WTC11 (cell line): ENCODE measurements around the gene ANO3. TPM values are rescaled to one million over a fixed set of nuclear protein-coding genes. Genes with fewer than 3 reads are reported as not detected.

ENCODE experiments used
- ATAC-seq: fragments of 200-7000 bp; cut with Tn5 transposase; 2 replicates; pipeline ENCODE4 v1.10.0; 2021; ENCODE audit warnings: mild to moderate bottlenecking, moderate library complexity
- CTCF ChIA-PET: fragments of 300-600 bp; sonication (Branson Sonifier 250); formaldehyde crosslinking; loops from one replicate; lab custom pipeline; 2021; ENCODE audit warnings: antibody characterized with exemption; lab: Charles Lee
- POLR2A ChIA-PET: fragments of 350-600 bp; sonication (Branson Sonifier 250); formaldehyde crosslinking; loops from one replicate; lab custom pipeline; 2021; ENCODE audit warnings: antibody characterized with exemption; lab: Charles Lee
- DNase-seq: peaks from one replicate; pipeline ENCODE4 v3.0.0; 2021; ENCODE audit warnings: low spot score
- H3K27ac Mint-ChIP-seq: 2 replicates; pipeline ENCODE4 v1.8.0; 2021; ENCODE audit warnings: mixed read lengths
- H3K27me3 Mint-ChIP-seq: 2 replicates; pipeline ENCODE4 v1.8.0; 2021; ENCODE audit warnings: low read depth, mild to moderate bottlenecking, moderate library complexity, mixed read lengths
- H3K36me3 Mint-ChIP-seq: 2 replicates; pipeline ENCODE4 v1.8.0; 2021; ENCODE audit warnings: mixed read lengths
- H3K4me1 Mint-ChIP-seq: 2 replicates; pipeline ENCODE4 v1.8.0; 2022; ENCODE audit warnings: mixed read lengths
- H3K4me3 Mint-ChIP-seq: 2 replicates; pipeline ENCODE4 v1.8.0; 2021; ENCODE audit warnings: mild to moderate bottlenecking, moderate library complexity, mixed read lengths
- H3K9me3 Mint-ChIP-seq: 2 replicates; pipeline ENCODE4 v1.8.0; 2021; ENCODE audit warnings: mixed read lengths
- ATF2 ChIP-seq: sonication (generic); formaldehyde crosslinking; IDR thresholded peaks from 2 replicates; pipeline ENCODE4 v1.8.1; 2022; ENCODE audit warnings: low read depth, missing genetic modification reagents, borderline replicate concordance
- CDX4 ChIP-seq: fragments of 250-450 bp; sonication (Bioruptor Pico); IDR thresholded peaks from 2 replicates; pipeline ENCODE4 v1.9.0; 2021; ENCODE audit warnings: moderate library complexity, mild to moderate bottlenecking, inconsistent platforms, borderline replicate concordance
- ELF4 ChIP-seq: sonication (generic); formaldehyde crosslinking; IDR thresholded peaks from 2 replicates; pipeline ENCODE4 v1.8.1; 2022; ENCODE audit warnings: low read depth, mild to moderate bottlenecking, moderate library complexity, missing genetic modification reagents
- GRHL2 ChIP-seq: fragments of 250-450 bp; sonication (Bioruptor Pico); IDR thresholded peaks from 2 replicates; pipeline ENCODE4 v1.8.0; 2022; ENCODE audit warnings: mild to moderate bottlenecking, moderate library complexity; ENCODE audit not compliant: insufficient replicate concordance, severe bottlenecking
- GTF2I ChIP-seq: fragments of 250-450 bp; sonication (Bioruptor Pico); conservative IDR thresholded peaks from 2 replicates; pipeline ENCODE4 v1.4.0; 2021; ENCODE audit warnings: mild to moderate bottlenecking
- JAZF1 ChIP-seq: fragments of 250-450 bp; sonication (Bioruptor Pico); IDR thresholded peaks from 2 replicates; pipeline ENCODE4 v1.9.0; 2021; ENCODE audit warnings: moderate library complexity, mild to moderate bottlenecking, inconsistent platforms
- MXD4 ChIP-seq: fragments of 250-450 bp; sonication (Bioruptor Pico); IDR thresholded peaks from 2 replicates; pipeline ENCODE4 v1.8.0; 2021; ENCODE audit warnings: mild to moderate bottlenecking, moderate library complexity, borderline replicate concordance
- SMAD4 ChIP-seq: sonication (generic); formaldehyde crosslinking; IDR thresholded peaks from 2 replicates; pipeline ENCODE4 v1.8.0; 2022; ENCODE audit warnings: mild to moderate bottlenecking, missing genetic modification reagents
- ZBTB43 ChIP-seq: sonication (generic); formaldehyde crosslinking; IDR thresholded peaks from 2 replicates; pipeline ENCODE4 v1.8.1; 2023; ENCODE audit warnings: mild to moderate bottlenecking, missing genetic modification reagents
- ZNF281 ChIP-seq: sonication (generic); formaldehyde crosslinking; IDR thresholded peaks from 2 replicates; pipeline ENCODE4 v1.8.0; 2023; ENCODE audit warnings: mild to moderate bottlenecking, missing genetic modification reagents
- ZNF512 ChIP-seq: sonication (generic); formaldehyde crosslinking; IDR thresholded peaks from 2 replicates; pipeline ENCODE4 v1.8.1; 2022; ENCODE audit warnings: missing genetic modification reagents, borderline replicate concordance
- total RNA-seq: library from RNA; stranded (reverse); gene quantifications from 3 replicates; pipeline ENCODE4 v1.2.3, GENCODE V29; 2021
- TF ChIP-seq, protein P1 (sequence below): sonication (generic); formaldehyde crosslinking; IDR thresholded peaks from 2 replicates; pipeline ENCODE4 v1.8.1; 2023; ENCODE audit warnings: mild to moderate bottlenecking, missing genetic modification reagents, borderline replicate concordance
- TF ChIP-seq, protein P2 (sequence below): sonication (generic); formaldehyde crosslinking; IDR thresholded peaks from 2 replicates; pipeline ENCODE4 v1.8.1; 2023; ENCODE audit warnings: mild to moderate bottlenecking, missing genetic modification reagents, moderate library complexity
- TF ChIP-seq, protein P3 (sequence below): sonication (generic); formaldehyde crosslinking; IDR thresholded peaks from 2 replicates; pipeline ENCODE4 v1.8.1; 2023; ENCODE audit warnings: mild to moderate bottlenecking, missing genetic modification reagents, moderate library complexity
- TF ChIP-seq, protein P4 (sequence below): fragments of 250-450 bp; sonication (Bioruptor Pico); IDR thresholded peaks from 2 replicates; pipeline ENCODE4 v2.1.2; 2022; ENCODE audit warnings: mild to moderate bottlenecking, moderate library complexity

ANO3 gene
- total RNA-seq, 1 experiment from 2014 or later: 0.11 TPM

- no peak overlapping the region for H3K4me3 Mint-ChIP-seq
- ChIA-PET POLR2A (no interaction called here), CTCF (no interaction called here)
- H3K27ac Mint-ChIP-seq: no peak overlapping the region
- DNase-seq (peak; percentile 22), ATAC-seq (peak; percentile 67)
- TF ChIP-seq, protein P1, sequence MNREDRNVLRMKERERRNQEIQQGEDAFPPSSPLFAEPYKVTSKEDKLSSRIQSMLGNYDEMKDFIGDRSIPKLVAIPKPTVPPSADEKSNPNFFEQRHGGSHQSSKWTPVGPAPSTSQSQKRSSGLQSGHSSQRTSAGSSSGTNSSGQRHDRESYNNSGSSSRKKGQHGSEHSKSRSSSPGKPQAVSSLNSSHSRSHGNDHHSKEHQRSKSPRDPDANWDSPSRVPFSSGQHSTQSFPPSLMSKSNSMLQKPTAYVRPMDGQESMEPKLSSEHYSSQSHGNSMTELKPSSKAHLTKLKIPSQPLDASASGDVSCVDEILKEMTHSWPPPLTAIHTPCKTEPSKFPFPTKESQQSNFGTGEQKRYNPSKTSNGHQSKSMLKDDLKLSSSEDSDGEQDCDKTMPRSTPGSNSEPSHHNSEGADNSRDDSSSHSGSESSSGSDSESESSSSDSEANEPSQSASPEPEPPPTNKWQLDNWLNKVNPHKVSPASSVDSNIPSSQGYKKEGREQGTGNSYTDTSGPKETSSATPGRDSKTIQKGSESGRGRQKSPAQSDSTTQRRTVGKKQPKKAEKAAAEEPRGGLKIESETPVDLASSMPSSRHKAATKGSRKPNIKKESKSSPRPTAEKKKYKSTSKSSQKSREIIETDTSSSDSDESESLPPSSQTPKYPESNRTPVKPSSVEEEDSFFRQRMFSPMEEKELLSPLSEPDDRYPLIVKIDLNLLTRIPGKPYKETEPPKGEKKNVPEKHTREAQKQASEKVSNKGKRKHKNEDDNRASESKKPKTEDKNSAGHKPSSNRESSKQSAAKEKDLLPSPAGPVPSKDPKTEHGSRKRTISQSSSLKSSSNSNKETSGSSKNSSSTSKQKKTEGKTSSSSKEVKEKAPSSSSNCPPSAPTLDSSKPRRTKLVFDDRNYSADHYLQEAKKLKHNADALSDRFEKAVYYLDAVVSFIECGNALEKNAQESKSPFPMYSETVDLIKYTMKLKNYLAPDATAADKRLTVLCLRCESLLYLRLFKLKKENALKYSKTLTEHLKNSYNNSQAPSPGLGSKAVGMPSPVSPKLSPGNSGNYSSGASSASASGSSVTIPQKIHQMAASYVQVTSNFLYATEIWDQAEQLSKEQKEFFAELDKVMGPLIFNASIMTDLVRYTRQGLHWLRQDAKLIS (CRISPR knock-in tag): no peak
- no peak for TF ChIP-seq ZBTB43 (CRISPR knock-in tag)
- no peak for TF ChIP-seq GRHL2 (CRISPR knock-in tag)
- TF ChIP-seq, protein P2, sequence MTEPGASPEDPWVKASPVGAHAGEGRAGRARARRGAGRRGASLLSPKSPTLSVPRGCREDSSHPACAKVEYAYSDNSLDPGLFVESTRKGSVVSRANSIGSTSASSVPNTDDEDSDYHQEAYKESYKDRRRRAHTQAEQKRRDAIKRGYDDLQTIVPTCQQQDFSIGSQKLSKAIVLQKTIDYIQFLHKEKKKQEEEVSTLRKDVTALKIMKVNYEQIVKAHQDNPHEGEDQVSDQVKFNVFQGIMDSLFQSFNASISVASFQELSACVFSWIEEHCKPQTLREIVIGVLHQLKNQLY (CRISPR knock-in tag): no peak
- no peak for TF ChIP-seq JAZF1
- no peak for TF ChIP-seq ATF2 (CRISPR knock-in tag)
- peaks cover 21% of the 10 kb centered on the region for H3K4me1 Mint-ChIP-seq
- H3K27me3 Mint-ChIP-seq: no peaks in the 10 kb centered on the region
- H3K36me3 Mint-ChIP-seq: no peaks in the 10 kb centered on the region
- H3K9me3 Mint-ChIP-seq: no peaks in the 10 kb centered on the region
These were observed 12.0 kb upstream of the ANO3 start for GRCh38 chr11:26319906-26320305.

- Mint-ChIP-seq H3K9me3 (no peaks in the 10 kb centered on the region), H3K27ac (no peak overlapping the region), H3K4me3 (no peak overlapping the region), H3K36me3 (no peaks in the 10 kb centered on the region), H3K27me3 (no peaks in the 10 kb centered on the region), H3K4me1 (peaks cover 15% of the 10 kb centered on the region)
- ChIA-PET POLR2A (no interaction called here), CTCF (no interaction called here)
- DNase-seq: no peak
- no peak for ATAC-seq
- TF ChIP-seq, protein P3, sequence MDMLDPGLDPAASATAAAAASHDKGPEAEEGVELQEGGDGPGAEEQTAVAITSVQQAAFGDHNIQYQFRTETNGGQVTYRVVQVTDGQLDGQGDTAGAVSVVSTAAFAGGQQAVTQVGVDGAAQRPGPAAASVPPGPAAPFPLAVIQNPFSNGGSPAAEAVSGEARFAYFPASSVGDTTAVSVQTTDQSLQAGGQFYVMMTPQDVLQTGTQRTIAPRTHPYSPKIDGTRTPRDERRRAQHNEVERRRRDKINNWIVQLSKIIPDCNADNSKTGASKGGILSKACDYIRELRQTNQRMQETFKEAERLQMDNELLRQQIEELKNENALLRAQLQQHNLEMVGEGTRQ (CRISPR knock-in tag): no peak
- no peak for TF ChIP-seq ZNF281 (CRISPR knock-in tag)
- TF ChIP-seq ZNF512 (CRISPR knock-in tag): no peak
- TF ChIP-seq MXD4 (CRISPR knock-in tag): no peak
- TF ChIP-seq, protein P4, sequence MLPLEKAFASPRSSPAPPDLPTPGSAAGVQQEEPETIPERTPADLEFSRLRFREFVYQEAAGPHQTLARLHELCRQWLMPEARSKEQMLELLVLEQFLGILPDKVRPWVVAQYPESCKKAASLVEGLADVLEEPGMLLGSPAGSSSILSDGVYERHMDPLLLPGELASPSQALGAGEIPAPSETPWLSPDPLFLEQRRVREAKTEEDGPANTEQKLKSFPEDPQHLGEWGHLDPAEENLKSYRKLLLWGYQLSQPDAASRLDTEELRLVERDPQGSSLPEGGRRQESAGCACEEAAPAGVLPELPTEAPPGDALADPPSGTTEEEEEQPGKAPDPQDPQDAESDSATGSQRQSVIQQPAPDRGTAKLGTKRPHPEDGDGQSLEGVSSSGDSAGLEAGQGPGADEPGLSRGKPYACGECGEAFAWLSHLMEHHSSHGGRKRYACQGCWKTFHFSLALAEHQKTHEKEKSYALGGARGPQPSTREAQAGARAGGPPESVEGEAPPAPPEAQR (CRISPR knock-in tag): no peak
- no peak for TF ChIP-seq CDX4 (CRISPR knock-in tag)
- no peak for TF ChIP-seq ELF4 (CRISPR knock-in tag)
- no peak for TF ChIP-seq GTF2I (CRISPR knock-in tag)
- TF ChIP-seq SMAD4 (CRISPR knock-in tag): no peak
These were observed 10.4 kb upstream of the ANO3 start for GRCh38 chr11:26321516-26321915.
